ENCODE results near the gene HEY2. TPM values are rescaled to one million over a fixed set of nuclear protein-coding genes. Genes with fewer than 3 reads are reported as not detected.
"Not testable (repeated sequence)": the region's sequence is repeated elsewhere in the genome, so short reads cannot be mapped to it uniquely, and the experiment has no call there.

Gene HEY2
- polyA plus RNA-seq, 4 donors, result 0.87 to 8.4 (median 7.5) TPM

GRCh38 chr6:125793863-125794262 lies 44.4 kb downstream of the HEY2 start:
- no peak for DNase-seq (ENCODE audit: low read depth in 4 of 4, low spot score in 3 of 4)

- no peak for DNase-seq (ENCODE audit: low read depth in 4 of 4, low spot score in 3 of 4)
These were observed 45.1 kb downstream of the HEY2 start for GRCh38 chr6:125794342-125795137.

GRCh38 chr6:125795301-125795700 lies 45.9 kb downstream of the HEY2 start:
- no peak for DNase-seq (ENCODE audit: low read depth in 4 of 4, low spot score in 3 of 4)

GRCh38 chr6:125797120-125797885 lies 47.9 kb downstream of the HEY2 start:
- no peak for DNase-seq (ENCODE audit: low read depth in 4 of 4, low spot score in 3 of 4)

- DNase-seq (ENCODE audit: low read depth in 4 of 4, low spot score in 3 of 4), result no peak
These were observed 48.5 kb downstream of the HEY2 start for GRCh38 chr6:125797886-125798444.

- DNase-seq (ENCODE audit: low read depth in 4 of 4, low spot score in 3 of 4), result no peak
These were observed 49.5 kb downstream of the HEY2 start for GRCh38 chr6:125798734-125799508.

- DNase-seq (ENCODE audit: low read depth in 4 of 4, low spot score in 3 of 4), result no peak
These were observed 53.0 kb downstream of the HEY2 start for GRCh38 chr6:125802383-125802782.

- no peak for DNase-seq (ENCODE audit: low read depth in 4 of 4, low spot score in 3 of 4)
These were observed 53.5 kb downstream of the HEY2 start for GRCh38 chr6:125802943-125803377.

GRCh38 chr6:125804264-125804663 lies 54.8 kb downstream of the HEY2 start:
- DNase-seq (ENCODE audit: low read depth in 4 of 4, low spot score in 3 of 4), result no peak

- DNase-seq (ENCODE audit: low read depth in 4 of 4, low spot score in 3 of 4), result not testable (repeated sequence)
These were observed 55.5 kb downstream of the HEY2 start for GRCh38 chr6:125804866-125805425.

- no peak for DNase-seq (ENCODE audit: low read depth in 4 of 4, low spot score in 3 of 4)
These were observed 57.4 kb downstream of the HEY2 start for GRCh38 chr6:125806813-125807212.

GRCh38 chr6:125807293-125807692 lies 57.9 kb downstream of the HEY2 start:
- DNase-seq (ENCODE audit: low read depth in 4 of 4, low spot score in 3 of 4), result no peak

- no peak for DNase-seq (ENCODE audit: low read depth in 4 of 4, low spot score in 3 of 4)
These were observed 58.6 kb downstream of the HEY2 start for GRCh38 chr6:125808060-125808459.

GRCh38 chr6:125808591-125808990 lies 59.2 kb downstream of the HEY2 start:
- DNase-seq (ENCODE audit: low read depth in 4 of 4, low spot score in 3 of 4), result no peak

GRCh38 chr6:125809570-125810170 lies 60.2 kb downstream of the HEY2 start:
- no peak for DNase-seq (ENCODE audit: low read depth in 4 of 4, low spot score in 3 of 4)

- peak in 1 of 4 donors; percentile 56 for DNase-seq (ENCODE audit: low read depth in 4 of 4, low spot score in 3 of 4)
These were observed 61.0 kb downstream of the HEY2 start for GRCh38 chr6:125810445-125810844.

Data from left renal pelvis (tissue), 4 donors.